Left kidney (tissue), 2 donors: ENCODE data around the gene LRP5. TPM values are rescaled to one million over a fixed set of nuclear protein-coding genes. Genes with fewer than 3 reads are reported as not detected.

Experiments
- DNase-seq: peaks from one replicate; pipeline ENCODE4 v3.0.0-alpha.2; 2013
- polyA plus RNA-seq: library from polyadenylated mRNA; unstranded; fragments of 120-200 nt; gene quantifications from one replicate; pipeline ENCODE4 v1.2.1, GENCODE V29; 2013; ENCODE audit not compliant: insufficient read length

LRP5 gene
- polyA plus RNA-seq, 1 donor = 34.4 TPM

- no peak for DNase-seq
Observed at GRCh38 chr11:68345776-68346461, 33.5 kb downstream of the LRP5 start.

GRCh38 chr11:68346462-68346790, 34.0 kb downstream of the LRP5 start:
- DNase-seq = peak; percentile 38

DNA sequence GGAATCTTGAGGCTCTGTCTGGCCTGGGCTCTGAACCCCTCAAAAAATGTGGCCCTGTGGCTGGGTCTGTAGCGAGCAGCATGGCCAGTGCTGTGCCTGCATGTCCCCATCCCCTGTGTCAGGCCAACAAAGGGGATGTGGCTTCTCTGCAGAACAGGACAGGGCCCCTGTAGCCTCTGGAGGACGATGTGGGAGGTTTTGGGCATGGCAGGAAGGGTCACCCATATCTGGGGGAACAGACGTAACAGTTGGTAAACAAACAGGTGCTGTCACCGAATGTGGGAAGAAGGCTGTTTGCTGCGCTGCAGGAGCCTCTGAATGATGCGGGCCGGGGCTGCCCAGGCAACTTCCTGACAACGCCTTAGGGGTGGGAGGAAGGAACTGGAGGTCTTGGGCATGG, 35.0 kb downstream of the LRP5 start:
- DNase-seq = no peak

- DNase-seq = no peak
Observed at GRCh38 chr11:68347841-68348240, 35.5 kb downstream of the LRP5 start.

GRCh38 chr11:68349461-68350249, 37.3 kb downstream of the LRP5 start:
- DNase-seq = no peak

GRCh38 chr11:68350759-68351449, 38.5 kb downstream of the LRP5 start:
- no peak for DNase-seq

DNA sequence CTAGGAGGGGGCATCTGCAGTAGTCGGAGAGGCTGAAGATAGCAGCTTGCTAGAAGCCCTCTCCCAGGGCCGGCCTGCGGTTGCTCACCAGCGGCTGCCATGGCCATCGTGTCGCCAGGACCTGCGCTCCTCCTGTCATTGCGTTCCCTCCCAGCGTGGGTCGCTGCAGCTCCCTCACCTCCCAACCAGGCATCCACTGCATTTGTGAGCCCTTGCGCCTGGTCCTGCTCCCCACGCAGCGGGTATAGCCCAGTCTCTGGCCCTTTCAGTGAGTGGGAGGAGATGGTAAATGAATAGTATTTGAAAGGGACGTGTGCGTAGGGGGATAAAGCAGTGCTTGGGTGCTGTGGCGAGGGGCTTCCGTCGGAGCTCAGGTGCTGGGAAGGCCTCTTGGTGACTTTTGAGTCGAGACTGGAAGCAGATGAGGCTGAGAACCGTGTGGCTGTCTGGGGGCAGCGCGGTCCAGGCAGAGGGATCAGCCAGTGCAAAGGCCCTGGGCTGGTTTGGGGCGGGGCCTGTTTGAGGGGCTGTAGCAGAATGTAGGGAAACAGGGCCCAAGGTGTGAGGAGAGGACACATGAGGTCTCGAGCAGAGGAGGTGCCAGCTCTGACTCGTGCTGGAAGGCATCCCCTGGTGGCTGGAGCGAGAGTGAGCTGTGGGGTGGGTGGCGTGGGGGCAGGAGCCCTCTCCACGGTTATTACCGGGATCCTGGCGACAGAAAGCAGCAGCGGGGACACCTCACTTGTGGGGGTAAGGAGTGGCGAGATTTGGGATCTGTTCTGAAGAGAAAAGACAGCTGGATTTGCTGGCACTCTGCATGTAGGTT, 39.3 kb downstream of the LRP5 start:
- no peak for DNase-seq

DNA sequence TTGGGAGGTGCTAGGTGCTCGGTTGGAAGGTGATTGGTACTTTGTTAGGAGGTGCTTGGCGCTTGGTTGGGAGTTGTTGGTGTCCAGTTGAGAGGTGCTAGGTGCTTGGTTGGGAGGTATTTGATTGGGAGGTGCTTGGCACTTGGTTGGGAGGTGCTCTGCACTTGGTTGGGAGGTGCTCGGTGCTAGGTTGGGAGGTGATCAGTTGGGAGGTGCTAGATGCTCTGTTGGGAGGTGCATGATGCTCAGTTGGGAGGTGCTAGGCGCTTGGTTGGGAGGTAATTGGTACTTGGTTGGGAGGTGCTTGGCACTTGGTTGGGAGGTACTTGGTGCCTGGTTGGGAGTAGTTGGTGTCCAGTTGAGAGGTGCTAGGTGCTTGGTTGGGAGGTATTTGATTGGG, 40.2 kb downstream of the LRP5 start:
- no peak for DNase-seq

- no peak for DNase-seq
Observed at GRCh38 chr11:68353118-68353517, 40.7 kb downstream of the LRP5 start.

GRCh38 chr11:68353669-68354068, 41.3 kb downstream of the LRP5 start:
- DNase-seq = no peak

- DNase-seq = no peak
Observed at GRCh38 chr11:68354148-68354872, 41.9 kb downstream of the LRP5 start.

GRCh38 chr11:68355471-68355870, 43.1 kb downstream of the LRP5 start:
- DNase-seq = no peak

- no peak for DNase-seq
Observed at GRCh38 chr11:68357568-68357967, 45.2 kb downstream of the LRP5 start.

GRCh38 chr11:68358416-68358815, 46.0 kb downstream of the LRP5 start:
- DNase-seq = no peak

DNA sequence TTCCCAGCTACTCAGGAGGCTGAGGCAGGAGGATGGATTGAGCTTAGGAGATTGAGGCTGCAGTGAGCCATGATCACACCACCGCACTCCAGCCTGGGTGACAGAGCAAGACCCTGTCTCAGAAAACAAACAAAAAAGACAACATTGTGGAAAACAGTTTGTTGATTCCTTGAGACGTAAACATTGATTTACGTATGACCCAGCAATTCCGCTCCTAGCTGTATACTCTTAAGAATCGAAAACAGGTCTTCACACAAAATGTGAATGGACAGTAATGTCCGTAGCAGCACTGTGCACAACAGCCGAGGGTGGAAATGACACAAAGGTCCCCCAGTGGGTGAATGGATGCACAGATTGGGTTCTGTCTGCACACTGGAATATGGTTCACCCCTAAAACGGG, 49.3 kb downstream of the LRP5 start:
- DNase-seq = no peak

- no peak for DNase-seq
Observed at GRCh38 chr11:68362801-68363379, 50.5 kb downstream of the LRP5 start.

DNA sequence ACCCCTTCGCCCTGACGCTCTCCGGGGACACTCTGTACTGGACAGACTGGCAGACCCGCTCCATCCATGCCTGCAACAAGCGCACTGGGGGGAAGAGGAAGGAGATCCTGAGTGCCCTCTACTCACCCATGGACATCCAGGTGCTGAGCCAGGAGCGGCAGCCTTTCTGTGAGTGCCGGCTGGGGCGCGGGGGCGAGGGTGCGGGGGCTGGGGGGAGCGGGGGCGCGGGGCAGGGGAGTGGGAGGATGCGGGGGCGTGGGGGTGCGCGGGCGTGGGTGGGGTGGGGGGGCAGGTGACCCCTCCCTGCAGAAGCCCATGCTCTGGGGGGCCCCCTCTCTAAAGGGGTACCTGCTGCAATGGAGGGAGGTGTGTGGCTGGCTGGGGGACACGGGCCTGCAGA, 51.4 kb downstream of the LRP5 start:
- DNase-seq = no peak

- DNase-seq = no peak
Observed at GRCh38 chr11:68364581-68364980, 52.2 kb downstream of the LRP5 start.

GRCh38 chr11:68365943-68366435, 53.6 kb downstream of the LRP5 start:
- no peak for DNase-seq

- DNase-seq = no peak
Observed at GRCh38 chr11:68367252-68367651, 54.9 kb downstream of the LRP5 start.

- no peak for DNase-seq
Observed at GRCh38 chr11:68369756-68370155, 57.4 kb downstream of the LRP5 start.
